ENCODE data around the gene CX3CR1. TPM values are rescaled to one million over a fixed set of nuclear protein-coding genes. Genes with fewer than 3 reads are reported as not detected.

Gene CX3CR1
- polyA plus RNA-seq, 1 donor from 2014 or later = not detected

GRCh38 chr3:39219702-39220101, 60.1 kb downstream of the CX3CR1 start:
- H3K27ac ChIP-seq (ENCODE audit: low read length) = no peak overlapping the region
- TF ChIP-seq REST (IDR thresholded peaks at IDR 0.05; ENCODE audit: borderline replicate concordance) (no peak), SMC3 (conservative IDR thresholded peaks at IDR 0.05; ENCODE audit: poor library complexity) (no peak), EZH2 (IDR thresholded peaks at IDR 0.05; ENCODE audit: borderline replicate concordance, insufficient read depth, low read length, poor library complexity, severe bottlenecking) (no peak), POLR2AphosphoS5 (IDR thresholded peaks at IDR 0.05) (no peak), TAF1 (IDR thresholded peaks at IDR 0.05; ENCODE audit: low read depth) (no peak), CTCF (IDR thresholded peaks at IDR 0.05; ENCODE audit: poor library complexity, severe bottlenecking) (no peak)

GRCh38 chr3:39216176-39216790, 63.6 kb downstream of the CX3CR1 start:
- Histone ChIP-seq H3K36me3 (ENCODE audit: insufficient read depth, low read length) (no peaks in the 10 kb centered on the region), H2AFZ (ENCODE audit: low read depth, low read length) (no peak overlapping the region), H3K27ac (ENCODE audit: low read length) (no peak overlapping the region), H3K79me2 (replicated peaks; ENCODE audit: insufficient read depth, low read length) (no peaks in the 10 kb centered on the region), H4K20me1 (ENCODE audit: insufficient read depth) (no peaks in the 10 kb centered on the region), H3K9me2 (ENCODE audit: insufficient read depth, low read length) (no peaks in the 10 kb centered on the region), H3K9ac (ENCODE audit: low read length) (no peak overlapping the region), H3F3A (ENCODE audit: insufficient read depth, low read length, poor library complexity, severe bottlenecking) (no peaks in the 10 kb centered on the region), H3K4me2 (ENCODE audit: low read length) (no peak overlapping the region), H3K9me3 (ENCODE audit: low read length) (no peaks in the 10 kb centered on the region), H3K27me3 (ENCODE audit: insufficient read depth, low read depth, low read length) (no peaks in the 10 kb centered on the region), H3K4me3 (ENCODE audit: low read length) (no peak overlapping the region)
- TF ChIP-seq MXI1 (conservative IDR thresholded peaks at IDR 0.05; ENCODE audit: poor library complexity, severe bottlenecking) = no peak
- TF ChIP-seq TAF1 (IDR thresholded peaks at IDR 0.05; ENCODE audit: low read depth) = no peak
- TF ChIP-seq EP300 (conservative IDR thresholded peaks at IDR 0.05; ENCODE audit: poor library complexity, severe bottlenecking) = no peak
- no peak for TF ChIP-seq RAD21 (conservative IDR thresholded peaks at IDR 0.05)
- no peak for TF ChIP-seq POLR2AphosphoS5 (IDR thresholded peaks at IDR 0.05)
- no peak for TF ChIP-seq CTCF (IDR thresholded peaks at IDR 0.05; ENCODE audit: poor library complexity, severe bottlenecking)
- TF ChIP-seq EZH2 (IDR thresholded peaks at IDR 0.05; ENCODE audit: borderline replicate concordance, insufficient read depth, low read length, poor library complexity, severe bottlenecking) = no peak
- no peak for TF ChIP-seq REST (IDR thresholded peaks at IDR 0.05; ENCODE audit: borderline replicate concordance)

More at GRCh38 chr3:39219702-39220101, 60.1 kb downstream of the CX3CR1 start:
- Histone ChIP-seq H3F3A (ENCODE audit: insufficient read depth, low read length, poor library complexity, severe bottlenecking) (no peaks in the 10 kb centered on the region), H3K27me3 (ENCODE audit: insufficient read depth, low read depth, low read length) (no peaks in the 10 kb centered on the region), H3K4me3 (ENCODE audit: low read length) (no peak overlapping the region), H3K9me2 (ENCODE audit: insufficient read depth, low read length) (no peaks in the 10 kb centered on the region), H3K79me2 (replicated peaks; ENCODE audit: insufficient read depth, low read length) (no peaks in the 10 kb centered on the region), H3K9ac (ENCODE audit: low read length) (no peak overlapping the region), H4K20me1 (ENCODE audit: insufficient read depth) (no peaks in the 10 kb centered on the region), H3K4me2 (ENCODE audit: low read length) (no peak overlapping the region), H2AFZ (ENCODE audit: low read depth, low read length) (no peak overlapping the region), H3K9me3 (ENCODE audit: low read length) (no peaks in the 10 kb centered on the region), H3K36me3 (ENCODE audit: insufficient read depth, low read length) (no peaks in the 10 kb centered on the region)

All from neural cell (in vitro differentiated cells).